Ovary (tissue), 3 donors: ENCODE measurements around the gene PVALB.

ENCODE experiments used
- EP300 ChIP-seq: sonication (generic); formaldehyde crosslinking; IDR thresholded peaks from one replicate; pipeline ENCODE4 v1.6.1; 2017; ENCODE audit warnings: antibody characterized with exemption
- TF ChIP-seq, protein P1 (sequence below), 3 donors: fragments of 450-650 bp in 2 of 3; fragments of 200-600 bp in 1 of 3; IDR thresholded peaks; one replicate each; pipeline versions ENCODE4 v1.5.1 to v1.8.0; 2016 to 2022; ENCODE audit warnings: antibody characterized with exemption in 3 of 3, mild to moderate bottlenecking in 1 of 3
- donor health status: DM: no; HTN: no; CAD: no.

DNA sequence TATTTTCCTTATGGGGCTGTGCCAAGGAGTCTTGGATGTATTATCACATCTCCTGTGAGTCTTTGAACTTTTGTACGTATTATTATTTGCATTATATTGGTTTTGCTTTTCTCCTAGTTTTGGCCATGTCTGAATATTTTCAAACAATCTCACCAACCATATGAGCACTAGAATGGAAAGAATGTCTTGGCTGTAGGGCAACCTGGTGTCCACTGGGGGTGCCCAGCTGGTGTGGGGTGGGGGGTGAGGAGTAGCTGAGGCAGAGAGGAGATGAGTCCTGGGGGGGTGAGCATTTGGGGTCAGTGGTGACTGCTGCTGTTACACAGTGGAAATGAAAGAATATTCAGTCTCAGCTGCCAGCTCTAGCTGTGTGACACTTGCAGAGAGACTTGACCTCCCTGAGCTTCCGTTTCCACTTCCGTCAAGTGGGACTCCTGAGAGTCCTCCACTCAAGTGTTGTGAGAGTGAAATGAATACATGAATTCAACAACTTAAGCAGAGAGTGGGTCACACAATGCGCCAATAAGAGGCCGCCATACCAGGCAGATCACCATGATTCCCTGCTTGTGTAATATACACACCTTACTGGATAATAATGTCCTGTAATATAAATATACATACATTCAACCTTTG is 12.7 kb upstream of the PVALB start:
- TF ChIP-seq, protein P1, sequence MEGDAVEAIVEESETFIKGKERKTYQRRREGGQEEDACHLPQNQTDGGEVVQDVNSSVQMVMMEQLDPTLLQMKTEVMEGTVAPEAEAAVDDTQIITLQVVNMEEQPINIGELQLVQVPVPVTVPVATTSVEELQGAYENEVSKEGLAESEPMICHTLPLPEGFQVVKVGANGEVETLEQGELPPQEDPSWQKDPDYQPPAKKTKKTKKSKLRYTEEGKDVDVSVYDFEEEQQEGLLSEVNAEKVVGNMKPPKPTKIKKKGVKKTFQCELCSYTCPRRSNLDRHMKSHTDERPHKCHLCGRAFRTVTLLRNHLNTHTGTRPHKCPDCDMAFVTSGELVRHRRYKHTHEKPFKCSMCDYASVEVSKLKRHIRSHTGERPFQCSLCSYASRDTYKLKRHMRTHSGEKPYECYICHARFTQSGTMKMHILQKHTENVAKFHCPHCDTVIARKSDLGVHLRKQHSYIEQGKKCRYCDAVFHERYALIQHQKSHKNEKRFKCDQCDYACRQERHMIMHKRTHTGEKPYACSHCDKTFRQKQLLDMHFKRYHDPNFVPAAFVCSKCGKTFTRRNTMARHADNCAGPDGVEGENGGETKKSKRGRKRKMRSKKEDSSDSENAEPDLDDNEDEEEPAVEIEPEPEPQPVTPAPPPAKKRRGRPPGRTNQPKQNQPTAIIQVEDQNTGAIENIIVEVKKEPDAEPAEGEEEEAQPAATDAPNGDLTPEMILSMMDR (IDR thresholded peaks at IDR 0.05): no peak
- TF ChIP-seq EP300: no peak
